GM18951 (cell line): ENCODE data around the gene GPATCH4.

Experiments
- POLR2A ChIP-seq: IDR thresholded peaks from 4 replicates; pipeline ENCODE4 v1.6.1; 2011; ENCODE audit warnings: mild to moderate bottlenecking; ENCODE audit not compliant: insufficient read length, insufficient read depth; ENCODE audit errors: extremely low read depth
- in situ Hi-C: fragments of 300-500 bp; cut with MboI; formaldehyde crosslinking; loops from one replicate; pipeline ENCODE4 v1.12.0; 2022; ENCODE audit warnings: low sequenced_read_pairs, mixed read lengths, inconsistent platforms; ENCODE audit not compliant: unreplicated experiment

Gene GPATCH4

DNA sequence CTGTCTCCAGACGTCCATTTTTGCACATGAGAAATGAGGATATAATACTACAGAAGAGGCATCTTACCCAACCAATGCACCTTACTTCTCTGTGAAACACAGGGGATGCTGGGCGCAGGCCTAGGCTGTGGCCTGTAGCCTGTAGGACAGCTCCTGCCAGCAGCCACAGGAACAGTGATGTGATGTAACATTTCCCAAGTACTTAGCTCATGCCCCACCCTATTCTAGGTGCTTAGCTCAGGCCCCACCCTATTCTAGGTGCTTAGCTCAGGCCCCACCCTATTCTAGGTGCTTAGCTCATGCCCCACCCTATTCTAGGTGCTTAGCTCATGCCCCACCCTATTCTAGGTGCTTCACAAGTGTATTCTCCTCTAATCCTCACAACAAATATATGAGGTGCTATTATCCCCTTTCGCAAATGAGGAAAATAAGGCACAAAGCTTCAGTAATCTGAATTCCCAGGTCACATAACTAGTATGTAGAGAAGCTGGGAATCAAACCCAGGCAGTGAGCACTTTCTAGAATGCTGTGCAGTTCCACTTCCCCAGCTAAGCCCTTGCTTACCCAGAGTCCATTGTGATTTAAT, 14.3 kb downstream of the GPATCH4 start:
- in situ Hi-C loops: no loop called here

DNA sequence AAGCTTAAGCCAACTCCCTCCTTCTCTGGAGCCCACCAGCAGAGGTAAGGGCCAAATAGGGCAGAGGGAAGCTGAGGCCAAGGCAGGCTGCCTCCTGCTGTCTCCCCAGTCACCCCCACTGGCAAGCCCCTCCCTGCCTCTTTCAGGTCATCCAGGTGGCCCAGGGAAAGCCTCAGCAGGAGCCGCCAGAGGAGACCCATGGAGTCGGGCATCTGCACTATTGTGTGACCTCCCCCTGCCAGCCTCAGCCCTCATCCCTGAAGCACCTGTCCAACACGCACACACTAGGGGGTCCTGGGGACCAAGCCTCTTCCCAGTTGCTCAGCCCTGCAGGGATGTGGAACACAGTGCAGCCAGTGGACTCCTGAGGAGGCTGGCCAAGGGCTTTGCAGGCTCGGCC, 15.0 kb downstream of the GPATCH4 start:
- no peak for TF ChIP-seq POLR2A
- in situ Hi-C loops: no loop called here

More for the DNA sequence above, 14.3 kb downstream of the GPATCH4 start:
- no peak for TF ChIP-seq POLR2A

DNA sequence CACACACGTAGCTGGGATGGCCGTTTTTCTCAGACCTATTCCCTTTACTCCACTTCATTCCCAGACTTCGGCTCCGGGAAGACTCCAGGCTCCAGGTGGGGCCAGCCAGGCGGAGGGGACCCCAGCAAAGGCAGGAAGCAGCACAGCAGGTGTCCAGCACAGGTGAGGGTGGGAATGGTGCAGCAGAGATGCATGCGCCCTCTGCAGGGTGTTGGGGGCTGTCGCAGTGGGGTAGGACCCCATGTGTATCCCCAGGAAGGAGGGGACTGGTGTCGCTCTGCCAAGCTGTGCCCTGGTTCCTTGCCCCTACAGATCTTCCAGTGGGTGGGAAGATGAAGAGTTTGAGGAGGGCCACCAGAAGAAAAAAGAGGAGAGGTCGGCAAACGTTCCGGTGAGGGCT, 16.5 kb downstream of the GPATCH4 start:
- in situ Hi-C loops: no loop called here

DNA sequence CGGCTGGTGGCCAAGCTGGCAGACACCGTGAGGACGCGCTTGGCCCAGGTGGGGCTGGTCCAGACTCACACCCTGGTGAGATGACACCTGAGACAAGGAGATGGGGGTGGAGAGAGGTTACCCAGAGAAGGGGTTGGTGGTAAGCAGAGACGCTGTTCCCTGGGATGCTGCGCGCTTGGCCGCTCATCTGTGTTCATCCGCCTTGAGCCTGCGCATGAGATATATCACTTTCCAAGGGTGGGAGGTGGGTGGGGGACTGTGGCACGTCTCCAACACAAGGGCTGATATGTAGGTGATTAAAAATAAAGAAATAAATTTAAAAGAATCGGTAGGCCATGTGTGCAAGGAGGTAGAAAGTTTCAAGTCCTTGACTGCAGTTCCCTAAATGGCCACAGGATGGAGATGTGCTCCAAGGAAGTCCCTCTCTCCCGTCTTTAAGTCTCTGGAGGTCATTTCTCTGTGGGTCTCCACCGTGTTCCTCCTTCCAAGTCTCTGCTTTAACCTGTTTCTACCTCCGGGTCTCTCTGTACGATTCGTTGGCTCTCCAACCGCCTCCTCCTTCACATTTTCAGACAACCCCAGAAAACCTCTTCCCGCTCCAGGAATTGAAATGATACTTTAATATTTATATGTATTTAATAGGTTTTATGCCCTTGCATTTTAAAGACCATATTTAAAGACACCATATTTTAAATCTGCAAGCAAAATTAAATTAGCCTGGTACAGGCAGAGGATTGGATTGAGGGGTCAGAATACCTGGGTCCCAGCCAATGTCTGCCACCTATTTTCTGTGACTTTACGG, 17.3 kb downstream of the GPATCH4 start:
- TF ChIP-seq POLR2A: no peak
- in situ Hi-C loops: no loop called here

More for the DNA sequence above, 16.5 kb downstream of the GPATCH4 start:
- TF ChIP-seq POLR2A: no peak

DNA sequence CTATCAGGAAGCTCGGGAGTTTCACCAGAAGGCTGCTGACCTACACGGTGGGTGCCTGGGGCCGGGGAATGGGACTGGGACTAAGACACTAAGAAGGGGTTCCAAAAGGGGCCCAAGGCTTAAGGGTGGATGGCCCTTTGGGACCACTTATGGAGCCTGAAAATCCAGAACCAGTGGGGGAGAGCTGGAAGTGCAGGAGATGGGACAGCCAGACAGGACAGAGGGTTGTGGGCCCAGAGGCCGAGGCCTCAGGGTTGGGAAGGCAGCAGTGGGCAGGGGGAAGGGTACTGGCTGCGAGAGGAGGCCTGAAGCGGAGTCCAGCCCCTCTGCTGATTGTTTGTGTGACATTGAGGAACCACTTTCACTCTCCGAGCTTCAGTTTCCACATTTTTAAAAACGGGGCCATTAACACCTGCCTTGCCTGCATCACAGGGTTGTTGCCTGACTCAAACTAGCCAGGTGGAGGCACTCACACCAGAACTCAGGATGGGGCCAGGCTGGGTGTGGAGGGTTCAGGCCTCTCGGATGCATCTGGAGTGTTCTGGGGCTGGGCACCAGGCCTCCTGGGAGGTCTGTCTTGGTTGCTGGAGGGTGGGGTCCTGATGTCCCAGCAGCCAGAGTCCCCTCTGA, 18.8 kb downstream of the GPATCH4 start:
- TF ChIP-seq POLR2A: no peak
- in situ Hi-C loops: no loop called here

DNA sequence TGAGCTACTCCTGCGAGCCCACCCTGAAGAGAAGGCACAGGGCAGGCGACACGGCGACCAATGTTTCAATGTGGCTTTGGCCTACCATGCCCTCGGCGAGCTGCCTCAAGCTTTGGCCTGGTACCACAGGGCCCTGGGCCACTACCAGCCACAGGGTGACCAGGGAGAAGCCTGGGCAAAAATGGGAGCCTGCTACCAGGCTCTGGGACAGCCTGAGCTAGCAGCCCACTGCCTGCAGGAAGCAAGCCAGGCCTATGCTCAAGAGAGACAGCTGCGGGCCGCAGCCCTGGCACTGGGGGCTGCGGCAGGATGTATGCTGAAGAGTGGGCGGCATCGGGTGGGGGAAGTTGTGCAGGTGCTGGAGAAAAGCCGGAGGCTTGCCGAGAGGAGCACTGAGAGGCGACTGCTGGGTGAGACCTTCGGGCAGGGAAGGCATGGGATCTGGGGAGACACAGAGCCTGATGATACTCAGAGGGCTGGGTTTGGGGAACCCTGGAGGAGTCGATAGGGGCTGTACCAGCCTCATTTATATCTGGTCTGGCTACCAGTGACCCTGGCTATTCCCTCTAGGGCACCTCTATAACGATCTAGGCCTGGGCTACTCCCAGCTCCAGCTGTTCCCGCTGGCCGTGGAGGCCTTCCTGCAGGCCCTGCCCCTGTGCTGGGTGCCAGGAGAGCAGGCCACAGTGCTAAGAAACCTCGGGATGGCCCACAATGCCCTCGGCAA, 19.5 kb downstream of the GPATCH4 start:
- no peak for TF ChIP-seq POLR2A
- in situ Hi-C loops: no loop called here

DNA sequence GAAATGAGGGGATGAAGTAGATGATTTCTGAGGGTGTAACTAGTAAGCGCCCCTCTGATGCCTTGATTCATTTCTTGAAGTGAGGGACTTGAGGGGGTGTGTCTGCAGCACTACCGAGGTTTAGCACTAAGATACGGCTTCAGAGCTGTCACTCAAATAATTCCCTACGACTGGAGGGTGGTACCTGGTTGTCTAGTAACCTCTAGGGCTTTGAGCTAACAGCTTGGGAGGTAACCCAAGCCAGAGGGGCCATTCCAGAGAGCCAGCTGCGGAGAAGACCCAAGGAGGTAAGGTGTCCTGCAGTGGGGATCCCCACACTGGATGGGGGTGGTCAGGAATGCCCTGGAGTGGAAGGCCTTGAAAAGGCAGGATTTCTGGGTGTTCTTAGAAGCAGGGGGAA, 21.8 kb downstream of the GPATCH4 start, which contains the start of gene TTC24:
TTC24 (plus strand) TSS at position 252 of the 400 bp plus-strand sequence. CDS start 1,642 bp downstream, outside the sequence.
- TF ChIP-seq POLR2A: no peak
- in situ Hi-C loops: no loop called here

DNA sequence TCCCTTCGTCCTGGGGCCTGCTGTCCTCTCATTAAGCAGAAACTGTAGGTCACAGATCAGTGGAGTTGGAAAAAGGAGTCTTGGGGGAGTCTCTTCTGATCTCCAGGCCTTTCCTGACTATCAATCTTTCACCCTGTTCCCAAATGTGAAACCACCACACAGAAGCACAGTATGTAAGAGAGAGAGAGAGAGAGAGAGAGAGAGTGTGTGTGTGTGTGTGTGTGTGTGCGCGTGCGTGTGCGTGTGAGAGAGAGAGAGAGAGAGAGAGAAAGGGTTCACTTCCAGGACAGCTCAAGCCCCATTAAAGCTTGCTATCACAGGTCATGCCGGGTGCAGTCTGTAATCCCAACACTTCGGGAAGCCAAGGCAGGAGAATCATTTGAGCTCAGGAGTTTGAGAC, 23.2 kb downstream of the GPATCH4 start:
- in situ Hi-C loops: no loop called here
- TF ChIP-seq POLR2A: no peak

DNA sequence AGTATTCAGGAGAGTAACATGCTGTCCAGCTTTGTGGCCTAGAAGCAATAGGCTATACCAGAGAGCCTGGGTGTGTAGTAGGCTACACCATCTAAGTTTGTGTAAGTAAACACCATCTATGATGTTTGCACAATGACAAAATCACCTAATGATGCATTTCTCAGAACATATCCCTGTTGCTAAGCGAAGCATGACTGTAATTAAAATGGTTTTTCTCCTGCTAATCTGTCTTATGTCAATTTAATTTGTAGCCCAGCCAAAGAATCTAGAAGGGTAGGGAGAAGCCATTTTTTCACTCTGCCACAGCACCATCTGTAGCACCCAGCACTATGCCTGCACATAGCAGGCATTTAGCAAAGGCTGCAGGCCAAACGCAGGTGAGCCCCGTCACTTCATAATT, 23.7 kb downstream of the GPATCH4 start:
- no peak for TF ChIP-seq POLR2A
- in situ Hi-C loops: no loop called here

DNA sequence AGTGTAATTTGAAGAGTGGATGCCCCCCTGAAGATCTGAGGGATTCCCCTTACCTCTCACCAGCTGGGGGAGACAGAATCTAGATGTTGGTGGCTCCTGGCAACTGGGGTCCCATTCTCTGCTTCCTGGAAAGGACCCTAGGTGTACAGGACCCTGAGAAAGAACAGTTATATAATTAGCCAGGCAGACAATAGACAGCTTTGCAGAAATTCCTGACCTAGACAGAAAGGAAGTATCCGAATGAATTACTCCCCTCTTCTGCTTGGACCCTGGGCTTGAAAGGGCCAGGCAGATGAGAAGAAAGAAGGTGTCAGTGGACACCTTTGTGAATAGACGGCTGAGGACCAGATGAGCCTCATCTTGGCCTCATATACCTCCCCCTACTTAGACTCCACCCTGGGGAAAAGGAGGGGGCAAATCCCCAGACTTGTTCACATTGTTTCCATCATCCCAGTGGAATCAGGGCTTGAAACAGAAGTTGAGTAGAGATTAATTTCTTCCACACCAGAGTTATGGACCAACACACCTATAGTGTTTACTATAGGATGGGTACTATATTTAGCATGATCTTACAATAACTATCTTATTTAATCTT, 27.1 kb downstream of the GPATCH4 start:
- in situ Hi-C loops: no loop called here
- TF ChIP-seq POLR2A: no peak

DNA sequence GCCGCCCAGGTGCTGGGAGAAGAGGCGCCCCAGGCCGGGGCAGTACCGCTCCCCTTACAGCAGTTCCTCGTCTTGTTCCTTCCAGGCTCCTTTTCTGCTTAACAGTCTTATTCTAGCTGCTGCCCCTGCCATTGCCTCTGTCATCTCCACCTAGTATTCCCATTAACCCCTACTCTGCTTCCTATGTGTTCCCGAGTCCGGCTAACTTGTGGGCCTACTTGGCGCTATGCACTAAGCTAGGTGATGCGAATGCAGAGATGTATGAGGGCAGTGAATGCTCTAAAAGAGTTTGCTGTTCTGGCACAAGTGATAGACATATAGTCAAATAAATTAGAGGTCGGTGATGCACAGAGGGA, 28.6 kb downstream of the GPATCH4 start:
- in situ Hi-C loops: no loop called here
- no peak for TF ChIP-seq POLR2A

DNA sequence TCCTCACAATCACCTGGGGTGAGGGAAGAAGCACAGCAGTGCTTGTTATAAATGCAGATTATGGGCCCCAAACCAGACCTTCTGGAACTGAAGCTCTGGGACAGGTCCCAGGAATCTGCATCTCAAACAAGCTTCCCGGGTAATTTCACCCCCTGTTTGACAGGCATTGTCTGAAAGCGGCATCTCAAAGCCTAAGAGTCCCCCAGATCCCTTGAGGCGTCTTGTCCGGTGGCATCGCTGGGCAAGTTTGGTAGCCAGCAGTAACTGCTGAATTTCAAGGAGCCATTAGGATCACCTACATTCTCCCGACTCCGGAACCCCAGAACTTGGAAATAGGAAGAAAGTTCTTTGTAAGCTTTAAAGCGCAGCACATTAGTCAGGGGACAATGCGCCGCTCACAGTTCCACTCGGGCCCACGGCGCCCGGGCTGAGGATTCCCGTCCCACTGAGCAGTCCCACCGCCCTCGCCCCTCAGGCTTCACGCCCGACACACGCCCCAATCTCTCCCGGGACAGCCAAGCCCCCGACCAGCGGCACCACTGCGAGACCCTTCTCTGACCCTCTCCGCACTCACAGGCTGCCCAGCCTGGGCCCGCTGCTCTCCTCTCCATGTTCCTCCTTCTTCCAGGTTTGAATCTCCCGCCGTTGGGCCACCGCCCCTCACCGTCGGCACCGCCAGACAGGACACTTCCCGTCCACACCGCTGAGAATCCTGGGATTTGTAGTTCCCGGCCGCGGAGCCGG, 29.2 kb downstream of the GPATCH4 start, which contains the start of gene IQGAP3:
IQGAP3 (minus strand) TSS at position 647 of the 744 bp plus-strand sequence; CDS start at position 611, 36 bp downstream.
- TF ChIP-seq POLR2A: no peak
- in situ Hi-C loops: no loop called here
